Coronary artery (tissue), 2 donors: Measurements from ENCODE around the gene GPR61.

ENCODE experiments used
- DNase-seq: peaks from one replicate; pipeline ENCODE4 v3.0.0-alpha.2; 2017; ENCODE audit warnings: low spot score
- H3K27ac ChIP-seq, 2 donors: fragments of 200-600 bp; sonication (generic); one replicate each; pipeline ENCODE4 v1.5.1; 2016 to 2019
- H3K4me3 ChIP-seq: fragments of 200-600 bp; sonication (generic); 2 replicates; pipeline ENCODE4 v1.5.1; 2016; ENCODE audit warnings: mild to moderate bottlenecking, moderate library complexity
- CTCF ChIP-seq: fragments of 200-600 bp; sonication (generic); IDR thresholded peaks from one replicate; pipeline ENCODE4 v1.5.1; 2019; ENCODE audit warnings: antibody characterized with exemption

GPR61 gene

GRCh38 chr1:109586055-109586454, 46.4 kb downstream of the GPR61 start:
- no peak for TF ChIP-seq CTCF
- H3K4me3 ChIP-seq = no peak overlapping the region
- no peak overlapping the region for H3K27ac ChIP-seq
- DNase-seq = no peak

- no peak for TF ChIP-seq CTCF
- DNase-seq = no peak
- no peak overlapping the region for H3K4me3 ChIP-seq
- no peak overlapping the region for H3K27ac ChIP-seq
These were observed 49.5 kb downstream of the GPR61 start for GRCh38 chr1:109589177-109589576.

GRCh38 chr1:109589679-109590078, 50.0 kb downstream of the GPR61 start:
- Histone ChIP-seq H3K27ac (no peak overlapping the region), H3K4me3 (no peak overlapping the region)
- DNase-seq = no peak
- TF ChIP-seq CTCF = no peak

- DNase-seq = no peak
- Histone ChIP-seq H3K4me3 (no peak overlapping the region), H3K27ac (no peak overlapping the region)
- TF ChIP-seq CTCF = no peak
These were observed 53.2 kb downstream of the GPR61 start for GRCh38 chr1:109592916-109593315.

- Histone ChIP-seq H3K4me3 (no peak overlapping the region), H3K27ac (no peak overlapping the region)
- no peak for DNase-seq
- TF ChIP-seq CTCF = no peak
These were observed 55.9 kb downstream of the GPR61 start for GRCh38 chr1:109595531-109595930.
